ENCODE data around the gene APOC3. TPM values are rescaled to one million over a fixed set of nuclear protein-coding genes. Genes with fewer than 3 reads are reported as not detected.

Gene APOC3
- total RNA-seq (2,309 and 2,825 TPM in 2 replicates), polyA plus RNA-seq (1,438 and 2,125 TPM in 2 replicates)

DNA sequence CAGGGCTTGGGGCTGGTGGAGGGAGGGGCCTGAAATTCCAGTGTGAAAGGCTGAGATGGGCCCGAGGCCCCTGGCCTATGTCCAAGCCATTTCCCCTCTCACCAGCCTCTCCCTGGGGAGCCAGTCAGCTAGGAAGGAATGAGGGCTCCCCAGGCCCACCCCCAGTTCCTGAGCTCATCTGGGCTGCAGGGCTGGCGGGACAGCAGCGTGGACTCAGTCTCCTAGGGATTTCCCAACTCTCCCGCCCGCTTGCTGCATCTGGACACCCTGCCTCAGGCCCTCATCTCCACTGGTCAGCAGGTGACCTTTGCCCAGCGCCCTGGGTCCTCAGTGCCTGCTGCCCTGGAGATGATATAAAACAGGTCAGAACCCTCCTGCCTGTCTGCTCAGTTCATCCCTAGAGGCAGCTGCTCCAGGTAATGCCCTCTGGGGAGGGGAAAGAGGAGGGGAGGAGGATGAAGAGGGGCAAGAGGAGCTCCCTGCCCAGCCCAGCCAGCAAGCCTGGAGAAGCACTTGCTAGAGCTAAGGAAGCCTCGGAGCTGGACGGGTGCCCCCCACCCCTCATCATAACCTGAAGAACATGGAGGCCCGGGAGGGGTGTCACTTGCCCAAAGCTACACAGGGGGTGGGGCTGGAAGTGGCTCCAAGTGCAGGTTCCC, at the start of gene APOC3:
Gene APOC3, plus strand, starts transcription at position 383 of the 659 bp plus-strand sequence. CDS start 676 bp downstream, outside the sequence.
- Histone ChIP-seq H4K20me1 (ENCODE audit: insufficient read depth, poor library complexity, severe bottlenecking) (no peaks in the 10 kb centered on the region), H3K9me3 (ENCODE audit: low read depth) (no peaks in the 10 kb centered on the region), H3K9me2 (replicated peaks; ENCODE audit: insufficient read depth) (no peaks in the 10 kb centered on the region), H3K36me3 (replicated peaks; ENCODE audit: insufficient read depth, low read depth) (no peaks in the 10 kb centered on the region), H3K4me1 (ENCODE audit: insufficient read depth) (peaks cover 41% of the 10 kb centered on the region), H3K4me2 (peak within 1 kb of the TSS; percentile 59), H2AFZ (no peak within 1 kb of the TSS), H3K79me2 (no peaks in the 10 kb centered on the region), H3K4me3 (no peak within 1 kb of the TSS), H3K27ac (peak within 1 kb of the TSS; percentile 95), H3K27me3 (no peaks in the 10 kb centered on the region)
- 46% methylated on average over 9 of the region's 9 CpGs for WGBS (ENCODE audit: low lambda C conversion rate, missing lambda C conversion rate)
- no peak for TF ChIP-seq EZH2 (IDR thresholded peaks at IDR 0.05; ENCODE audit: borderline replicate concordance)
- DNase-seq (ENCODE audit: low spot score), result peak; percentile 80

- Histone ChIP-seq H4K20me1 (ENCODE audit: insufficient read depth, poor library complexity, severe bottlenecking) (no peaks in the 10 kb centered on the region), H2AFZ (no peak overlapping the region), H3K27me3 (no peaks in the 10 kb centered on the region), H3K79me2 (peaks cover 16% of the 10 kb centered on the region), H3K36me3 (replicated peaks; ENCODE audit: insufficient read depth, low read depth) (no peaks in the 10 kb centered on the region), H3K4me2 (no peak overlapping the region), H3K9me2 (replicated peaks; ENCODE audit: insufficient read depth) (no peaks in the 10 kb centered on the region), H3K4me3 (no peak overlapping the region), H3K9me3 (ENCODE audit: low read depth) (no peaks in the 10 kb centered on the region), H3K27ac (no peak overlapping the region), H3K4me1 (ENCODE audit: insufficient read depth) (peaks cover 5% of the 10 kb centered on the region)
- no peak for TF ChIP-seq EZH2 (IDR thresholded peaks at IDR 0.05; ENCODE audit: borderline replicate concordance)
- TF ChIP-seq CTCF (IDR thresholded peaks at IDR 0.05; ENCODE audit: poor library complexity), result no peak
- no peak for TF ChIP-seq EZH2phosphoT487 (IDR thresholded peaks at IDR 0.05; ENCODE audit: low read depth, severe bottlenecking, unreplicated experiment)
- no peak for DNase-seq (ENCODE audit: low spot score)
- WGBS (ENCODE audit: low lambda C conversion rate, missing lambda C conversion rate), result 92% methylated on average over 4 of the region's 4 CpGs
Measured at GRCh38 chr11:116782728-116783127, 47.0 kb upstream of the APOC3 start.

- 90% methylated on average over 2 of the region's 2 CpGs for WGBS (ENCODE audit: low lambda C conversion rate, missing lambda C conversion rate)
- no peaks in the 10 kb centered on the region for H3K9me3 ChIP-seq (ENCODE audit: low read depth)
- TF ChIP-seq EZH2phosphoT487 (IDR thresholded peaks at IDR 0.05; ENCODE audit: low read depth, severe bottlenecking, unreplicated experiment), result no peak
- no peak for TF ChIP-seq EZH2 (IDR thresholded peaks at IDR 0.05; ENCODE audit: borderline replicate concordance)
- no peak for TF ChIP-seq CTCF (IDR thresholded peaks at IDR 0.05; ENCODE audit: poor library complexity)
- no peak overlapping the region for H2AFZ ChIP-seq
- peaks cover 16% of the 10 kb centered on the region for H3K79me2 ChIP-seq
- H3K27me3 ChIP-seq, result no peaks in the 10 kb centered on the region
- H3K36me3 ChIP-seq (replicated peaks; ENCODE audit: insufficient read depth, low read depth), result no peaks in the 10 kb centered on the region
- no peak overlapping the region for H3K27ac ChIP-seq
- DNase-seq (ENCODE audit: low spot score), result no peak
- no peaks in the 10 kb centered on the region for H4K20me1 ChIP-seq (ENCODE audit: insufficient read depth, poor library complexity, severe bottlenecking)
- no peaks in the 10 kb centered on the region for H3K9me2 ChIP-seq (replicated peaks; ENCODE audit: insufficient read depth)
- no peak overlapping the region for H3K4me3 ChIP-seq
- H3K4me2 ChIP-seq, result peak overlapping the region; percentile 90
- peaks cover 12% of the 10 kb centered on the region for H3K4me1 ChIP-seq (ENCODE audit: insufficient read depth)
Measured at GRCh38 chr11:116786326-116786725, 43.4 kb upstream of the APOC3 start.

DNA sequence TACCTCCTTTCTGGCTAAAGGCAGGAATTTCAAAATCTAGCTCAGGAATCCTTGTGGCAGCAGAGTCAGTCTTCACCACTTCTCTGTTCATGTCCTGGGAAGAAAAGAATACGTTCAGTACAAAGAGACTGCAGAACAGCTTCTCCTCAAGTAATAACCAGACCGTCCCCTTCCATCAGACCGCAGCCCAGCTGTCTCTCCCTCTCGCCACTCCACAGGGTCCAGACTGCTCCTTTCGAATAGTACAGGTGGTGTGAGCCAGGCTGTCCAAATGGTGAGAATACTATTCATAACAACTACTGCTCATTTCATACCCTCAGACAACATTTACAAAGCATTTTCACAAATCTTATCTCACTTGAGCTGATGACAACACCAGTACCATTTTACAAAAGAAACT, 42.7 kb upstream of the APOC3 start:
- H3K9me2 ChIP-seq (replicated peaks; ENCODE audit: insufficient read depth), result no peaks in the 10 kb centered on the region
- no peaks in the 10 kb centered on the region for H3K36me3 ChIP-seq (replicated peaks; ENCODE audit: insufficient read depth, low read depth)
- WGBS (ENCODE audit: low lambda C conversion rate, missing lambda C conversion rate), result 63% methylated on average over 5 of the region's 5 CpGs
- no peak for DNase-seq (ENCODE audit: low spot score)
- no peak overlapping the region for H2AFZ ChIP-seq
- no peak for TF ChIP-seq EZH2phosphoT487 (IDR thresholded peaks at IDR 0.05; ENCODE audit: low read depth, severe bottlenecking, unreplicated experiment)
- TF ChIP-seq EZH2 (IDR thresholded peaks at IDR 0.05; ENCODE audit: borderline replicate concordance), result no peak
- TF ChIP-seq CTCF (IDR thresholded peaks at IDR 0.05; ENCODE audit: poor library complexity), result no peak
- H3K27ac ChIP-seq, result peak overlapping the region; percentile 92
- H3K79me2 ChIP-seq, result peaks cover 16% of the 10 kb centered on the region
- H3K4me2 ChIP-seq, result peak overlapping the region; percentile 90
- H3K27me3 ChIP-seq, result no peaks in the 10 kb centered on the region
- no peaks in the 10 kb centered on the region for H3K9me3 ChIP-seq (ENCODE audit: low read depth)
- no peaks in the 10 kb centered on the region for H4K20me1 ChIP-seq (ENCODE audit: insufficient read depth, poor library complexity, severe bottlenecking)
- peaks cover 12% of the 10 kb centered on the region for H3K4me1 ChIP-seq (ENCODE audit: insufficient read depth)
- H3K4me3 ChIP-seq, result peak overlapping the region; percentile 31
